ENCODE data around the gene GPRC5B. TPM values are rescaled to one million over a fixed set of nuclear protein-coding genes. Genes with fewer than 3 reads are reported as not detected.

The GPRC5B gene
- total RNA-seq, 1 donor from 2014 or later = 140 TPM

DNA sequence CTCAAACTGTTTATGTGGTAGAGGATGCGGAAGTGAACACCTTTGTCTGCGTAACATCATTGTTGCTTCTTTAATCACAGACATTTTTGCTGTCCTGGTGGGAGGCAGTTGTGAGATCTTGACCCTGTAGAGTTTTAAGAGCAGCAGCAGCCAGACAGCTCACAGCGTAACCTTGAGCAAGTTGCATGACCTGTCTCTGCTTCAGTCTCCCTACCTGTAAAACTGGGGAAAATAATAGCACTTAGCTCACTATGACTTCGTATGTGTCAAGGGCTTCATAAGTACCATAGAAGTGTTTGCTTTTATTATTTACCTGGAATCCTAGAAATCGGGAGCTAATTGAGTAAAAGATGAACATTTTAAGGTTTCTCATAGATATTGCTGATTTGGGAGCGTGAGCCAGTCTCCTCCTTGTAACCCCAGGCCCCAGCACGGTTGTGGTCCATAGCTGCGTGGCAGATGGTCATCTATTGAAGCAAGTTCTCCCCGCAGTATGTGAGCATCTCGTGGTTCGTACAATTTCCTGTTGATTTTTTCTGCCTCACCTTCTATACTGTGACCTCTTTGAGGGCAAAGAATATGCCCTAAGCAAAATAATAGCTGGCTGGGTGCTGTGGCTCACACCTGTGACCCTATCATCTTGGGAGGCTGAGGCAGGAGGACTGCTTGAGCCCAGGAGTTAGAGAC, 34.4 kb downstream of the GPRC5B start:
- H3K4me1 Mint-ChIP-seq (ENCODE audit: unreplicated experiment) = peaks cover 10% of the 10 kb centered on the region
- TF ChIP-seq, protein P1, sequence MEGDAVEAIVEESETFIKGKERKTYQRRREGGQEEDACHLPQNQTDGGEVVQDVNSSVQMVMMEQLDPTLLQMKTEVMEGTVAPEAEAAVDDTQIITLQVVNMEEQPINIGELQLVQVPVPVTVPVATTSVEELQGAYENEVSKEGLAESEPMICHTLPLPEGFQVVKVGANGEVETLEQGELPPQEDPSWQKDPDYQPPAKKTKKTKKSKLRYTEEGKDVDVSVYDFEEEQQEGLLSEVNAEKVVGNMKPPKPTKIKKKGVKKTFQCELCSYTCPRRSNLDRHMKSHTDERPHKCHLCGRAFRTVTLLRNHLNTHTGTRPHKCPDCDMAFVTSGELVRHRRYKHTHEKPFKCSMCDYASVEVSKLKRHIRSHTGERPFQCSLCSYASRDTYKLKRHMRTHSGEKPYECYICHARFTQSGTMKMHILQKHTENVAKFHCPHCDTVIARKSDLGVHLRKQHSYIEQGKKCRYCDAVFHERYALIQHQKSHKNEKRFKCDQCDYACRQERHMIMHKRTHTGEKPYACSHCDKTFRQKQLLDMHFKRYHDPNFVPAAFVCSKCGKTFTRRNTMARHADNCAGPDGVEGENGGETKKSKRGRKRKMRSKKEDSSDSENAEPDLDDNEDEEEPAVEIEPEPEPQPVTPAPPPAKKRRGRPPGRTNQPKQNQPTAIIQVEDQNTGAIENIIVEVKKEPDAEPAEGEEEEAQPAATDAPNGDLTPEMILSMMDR (IDR thresholded peaks at IDR 0.05; ENCODE audit: unreplicated experiment) = no peak
- peak overlapping the region; percentile 32 for H3K4me3 Mint-ChIP-seq (ENCODE audit: unreplicated experiment)
- peaks cover 9% of the 10 kb centered on the region for H3K36me3 Mint-ChIP-seq (ENCODE audit: low read depth, unreplicated experiment)
- DNase-seq (ENCODE audit: low spot score) = no peak
- H3K27ac Mint-ChIP-seq (ENCODE audit: unreplicated experiment) = no peak overlapping the region
- peaks cover 5% of the 10 kb centered on the region for H3K27me3 Mint-ChIP-seq (ENCODE audit: unreplicated experiment)
- no peaks in the 10 kb centered on the region for H3K9me3 Mint-ChIP-seq (ENCODE audit: unreplicated experiment)

DNA sequence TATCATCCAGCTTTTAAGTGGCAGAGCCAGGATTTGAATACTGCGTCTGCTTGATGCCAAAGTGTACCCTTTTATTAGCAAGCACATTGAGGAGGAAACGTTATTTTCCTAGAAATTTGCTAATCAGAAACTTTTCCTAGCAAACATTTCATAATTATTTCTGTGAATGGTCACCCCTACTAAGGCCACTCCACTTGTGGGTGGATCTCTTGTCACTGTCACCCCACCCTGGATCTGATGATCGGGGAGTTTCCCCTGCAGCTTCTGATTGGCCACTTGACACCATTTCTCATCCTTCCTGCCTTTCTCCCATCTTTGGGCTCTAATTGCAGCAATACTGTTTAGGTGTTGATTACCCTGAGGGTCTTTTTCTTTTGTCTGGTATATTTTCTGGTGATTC, 35.9 kb downstream of the GPRC5B start:
- peaks cover 13% of the 10 kb centered on the region for H3K36me3 Mint-ChIP-seq (ENCODE audit: low read depth, unreplicated experiment)
- H3K4me3 Mint-ChIP-seq (ENCODE audit: unreplicated experiment) = no peak overlapping the region
- H3K9me3 Mint-ChIP-seq (ENCODE audit: unreplicated experiment) = no peaks in the 10 kb centered on the region
- TF ChIP-seq, protein P1 (IDR thresholded peaks at IDR 0.05; ENCODE audit: unreplicated experiment) = no peak
- DNase-seq (ENCODE audit: low spot score) = no peak
- H3K27ac Mint-ChIP-seq (ENCODE audit: unreplicated experiment) = no peak overlapping the region
- H3K4me1 Mint-ChIP-seq (ENCODE audit: unreplicated experiment) = peaks cover 10% of the 10 kb centered on the region
- H3K27me3 Mint-ChIP-seq (ENCODE audit: unreplicated experiment) = peaks cover 5% of the 10 kb centered on the region

DNA sequence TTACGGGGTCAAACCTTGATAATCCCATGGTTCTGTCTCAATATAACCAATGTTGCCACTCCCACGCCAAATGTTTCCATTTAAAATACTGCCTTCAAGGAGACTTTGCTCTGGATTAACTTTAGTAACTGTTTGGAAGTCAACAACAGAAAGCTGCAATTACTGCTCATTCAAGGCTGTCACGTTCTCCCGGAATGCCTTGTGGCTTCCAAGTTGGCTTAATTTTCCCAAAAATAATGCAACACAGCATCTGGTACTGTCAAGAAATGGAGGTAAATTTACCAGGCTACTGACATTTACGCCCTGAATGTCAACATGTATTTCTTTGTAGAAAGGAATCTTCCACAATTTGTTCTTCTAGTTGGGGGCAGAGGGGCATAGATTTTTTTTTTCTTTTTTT, 38.2 kb downstream of the GPRC5B start:
- TF ChIP-seq, protein P1 (IDR thresholded peaks at IDR 0.05; ENCODE audit: unreplicated experiment) = no peak
- Mint-ChIP-seq H3K9me3 (ENCODE audit: unreplicated experiment) (no peaks in the 10 kb centered on the region), H3K27ac (ENCODE audit: unreplicated experiment) (no peak overlapping the region), H3K4me3 (ENCODE audit: unreplicated experiment) (no peak overlapping the region), H3K27me3 (ENCODE audit: unreplicated experiment) (peaks cover 3% of the 10 kb centered on the region), H3K36me3 (ENCODE audit: low read depth, unreplicated experiment) (peaks cover 13% of the 10 kb centered on the region), H3K4me1 (ENCODE audit: unreplicated experiment) (peaks cover 16% of the 10 kb centered on the region)
- DNase-seq (ENCODE audit: low spot score) = no peak

DNA sequence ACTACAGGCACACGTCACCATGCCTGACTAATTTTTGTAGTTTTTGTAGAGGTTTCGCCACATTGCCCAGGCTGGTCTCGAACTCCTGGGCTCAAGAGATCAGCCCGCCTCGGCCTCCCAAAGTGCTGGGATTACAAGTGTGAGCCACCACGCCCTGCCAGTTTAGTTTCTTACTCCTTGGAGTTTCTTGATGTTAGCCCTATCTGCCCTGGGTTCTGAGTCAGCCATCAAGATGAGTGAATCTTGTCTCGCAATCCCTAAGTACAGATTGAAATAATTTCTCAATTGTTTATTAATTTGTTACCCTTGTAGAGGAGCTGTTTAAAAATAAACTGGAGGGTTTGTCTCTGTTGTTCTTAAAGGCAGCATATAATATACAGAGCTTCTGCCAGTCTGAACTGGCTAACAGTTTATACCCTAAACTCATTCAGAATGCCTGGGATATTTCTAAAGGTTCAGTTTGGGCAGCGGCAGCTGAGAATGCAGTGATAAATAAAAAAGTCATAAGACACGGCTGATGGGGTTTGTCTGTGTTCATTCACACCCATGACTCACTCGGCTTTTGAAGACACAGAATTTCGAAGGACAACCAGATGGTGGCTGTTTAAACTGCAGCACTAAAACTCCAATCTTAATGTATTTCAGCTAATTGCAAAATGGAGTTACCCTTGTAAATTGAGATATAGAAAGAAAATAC, 39.6 kb downstream of the GPRC5B start:
- peaks cover 3% of the 10 kb centered on the region for H3K27me3 Mint-ChIP-seq (ENCODE audit: unreplicated experiment)
- H3K4me3 Mint-ChIP-seq (ENCODE audit: unreplicated experiment) = no peak overlapping the region
- no peaks in the 10 kb centered on the region for H3K9me3 Mint-ChIP-seq (ENCODE audit: unreplicated experiment)
- TF ChIP-seq, protein P1 (IDR thresholded peaks at IDR 0.05; ENCODE audit: unreplicated experiment) = no peak
- H3K27ac Mint-ChIP-seq (ENCODE audit: unreplicated experiment) = no peak overlapping the region
- peaks cover 11% of the 10 kb centered on the region for H3K4me1 Mint-ChIP-seq (ENCODE audit: unreplicated experiment)
- no peak for DNase-seq (ENCODE audit: low spot score)
- peaks cover 9% of the 10 kb centered on the region for H3K36me3 Mint-ChIP-seq (ENCODE audit: low read depth, unreplicated experiment)

DNA sequence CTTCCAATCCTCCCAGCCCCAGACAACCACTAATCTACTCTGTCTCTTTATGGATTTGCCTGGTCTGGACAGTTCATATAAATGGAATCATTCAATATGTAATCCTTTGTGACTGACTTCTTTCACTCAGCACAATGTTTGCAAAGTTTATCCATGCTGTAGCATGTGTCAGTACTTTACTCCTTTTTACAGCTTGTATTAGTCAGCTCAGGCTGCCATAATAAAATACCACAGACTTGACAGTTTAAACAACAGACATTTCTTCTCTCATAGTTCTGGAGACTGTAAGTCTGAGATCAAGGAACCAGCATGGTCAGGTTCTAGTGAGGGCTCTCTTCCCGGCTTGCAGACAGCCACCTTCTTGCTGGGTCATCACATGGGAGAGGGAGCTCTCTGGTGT, 41.3 kb downstream of the GPRC5B start:
- Mint-ChIP-seq H3K9me3 (ENCODE audit: unreplicated experiment) (no peaks in the 10 kb centered on the region), H3K27me3 (ENCODE audit: unreplicated experiment) (no peaks in the 10 kb centered on the region), H3K4me3 (ENCODE audit: unreplicated experiment) (no peak overlapping the region), H3K27ac (ENCODE audit: unreplicated experiment) (no peak overlapping the region), H3K4me1 (ENCODE audit: unreplicated experiment) (peaks cover 11% of the 10 kb centered on the region), H3K36me3 (ENCODE audit: low read depth, unreplicated experiment) (peaks cover 4% of the 10 kb centered on the region)
- no peak for DNase-seq (ENCODE audit: low spot score)
- TF ChIP-seq, protein P1 (IDR thresholded peaks at IDR 0.05; ENCODE audit: unreplicated experiment) = no peak
